ENCODE measurements around the gene AP3S2.
"Not testable (repeated sequence)": the region's sequence is repeated elsewhere in the genome, so short reads cannot be mapped to it uniquely, and the experiment has no call there.

The AP3S2 gene

DNA sequence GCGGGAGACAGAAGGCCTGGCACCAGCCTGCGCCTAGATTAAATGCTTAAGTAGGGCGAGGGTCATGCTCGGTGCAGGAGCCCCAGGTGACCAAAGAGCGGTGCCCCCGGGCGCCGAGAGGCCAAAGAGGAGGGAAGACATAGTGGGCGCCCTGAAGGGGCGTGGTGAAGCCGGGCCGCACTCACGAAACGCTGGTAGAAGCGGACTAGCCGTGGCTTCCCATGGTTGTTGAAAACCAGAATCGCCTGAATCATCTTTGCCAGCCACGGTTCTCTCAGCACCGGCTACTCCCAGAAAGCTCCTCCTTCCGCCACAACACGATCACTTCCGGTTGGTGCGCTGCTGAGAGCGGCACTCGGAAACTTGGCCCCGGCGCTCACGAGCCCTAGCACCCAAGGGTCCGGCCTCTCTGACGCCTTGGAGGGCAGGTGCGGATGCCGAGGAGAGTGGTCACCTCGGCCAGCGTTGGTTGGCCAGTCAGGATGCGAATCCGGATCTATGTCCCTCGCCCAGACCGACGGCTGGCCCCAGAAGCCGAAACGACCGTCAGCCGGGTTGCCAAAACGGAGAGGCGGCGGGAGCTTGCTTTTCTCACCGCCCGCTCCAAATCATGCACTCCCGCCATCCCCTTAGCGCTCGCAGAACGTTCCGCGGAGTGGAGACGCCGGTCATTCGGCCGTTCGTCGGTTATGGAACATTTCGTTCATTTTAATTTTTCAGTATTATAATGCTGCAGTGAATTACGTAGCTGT lies at the start of gene AP3S2:
TSS of gene AP3S2 (minus strand) at position 299 of the 752 bp plus-strand sequence. CDS start at position 254, 45 bp downstream.
- peak; percentile 74 for DNase-seq

DNA sequence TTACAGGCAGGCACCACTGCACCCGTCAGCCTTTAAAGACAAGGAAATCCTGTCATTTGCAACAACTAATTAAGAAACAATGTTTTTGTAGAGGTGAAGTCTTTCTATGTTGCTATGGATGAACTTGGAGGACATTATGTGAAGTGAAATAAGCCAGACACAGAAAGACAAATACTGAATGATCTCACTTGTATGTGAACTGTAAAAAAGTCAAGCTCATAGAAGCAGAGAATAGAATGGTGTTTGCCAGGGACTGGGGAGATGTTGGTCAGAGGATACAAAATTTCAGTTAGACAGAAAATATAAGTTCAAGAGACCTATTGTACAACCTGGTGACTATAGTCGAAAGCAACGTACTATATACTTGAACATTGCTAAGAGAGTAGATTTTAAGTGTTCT lies 46.1 kb upstream of the AP3S2 start:
- no peak for DNase-seq

DNA sequence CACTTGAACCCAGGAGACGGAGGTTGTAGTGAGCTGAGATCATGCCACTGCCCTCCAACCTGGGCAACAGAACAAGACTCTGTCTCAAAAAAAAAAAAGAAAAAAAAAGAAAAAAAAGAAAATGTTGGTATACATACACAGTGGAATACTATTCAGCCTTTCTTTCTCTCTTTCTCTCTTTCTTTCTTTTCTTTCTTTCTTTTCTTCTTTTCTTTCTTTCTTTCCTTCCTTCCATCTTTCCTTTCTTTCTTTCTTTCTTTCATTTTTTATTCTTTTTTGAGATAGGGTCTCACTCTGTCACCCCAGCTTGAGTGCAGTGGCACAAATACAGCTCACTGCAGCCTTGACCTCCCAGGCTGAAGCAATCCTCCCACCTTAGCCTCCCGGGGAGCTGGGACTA lies 45.6 kb upstream of the AP3S2 start:
- DNase-seq: not testable (repeated sequence)

DNA sequence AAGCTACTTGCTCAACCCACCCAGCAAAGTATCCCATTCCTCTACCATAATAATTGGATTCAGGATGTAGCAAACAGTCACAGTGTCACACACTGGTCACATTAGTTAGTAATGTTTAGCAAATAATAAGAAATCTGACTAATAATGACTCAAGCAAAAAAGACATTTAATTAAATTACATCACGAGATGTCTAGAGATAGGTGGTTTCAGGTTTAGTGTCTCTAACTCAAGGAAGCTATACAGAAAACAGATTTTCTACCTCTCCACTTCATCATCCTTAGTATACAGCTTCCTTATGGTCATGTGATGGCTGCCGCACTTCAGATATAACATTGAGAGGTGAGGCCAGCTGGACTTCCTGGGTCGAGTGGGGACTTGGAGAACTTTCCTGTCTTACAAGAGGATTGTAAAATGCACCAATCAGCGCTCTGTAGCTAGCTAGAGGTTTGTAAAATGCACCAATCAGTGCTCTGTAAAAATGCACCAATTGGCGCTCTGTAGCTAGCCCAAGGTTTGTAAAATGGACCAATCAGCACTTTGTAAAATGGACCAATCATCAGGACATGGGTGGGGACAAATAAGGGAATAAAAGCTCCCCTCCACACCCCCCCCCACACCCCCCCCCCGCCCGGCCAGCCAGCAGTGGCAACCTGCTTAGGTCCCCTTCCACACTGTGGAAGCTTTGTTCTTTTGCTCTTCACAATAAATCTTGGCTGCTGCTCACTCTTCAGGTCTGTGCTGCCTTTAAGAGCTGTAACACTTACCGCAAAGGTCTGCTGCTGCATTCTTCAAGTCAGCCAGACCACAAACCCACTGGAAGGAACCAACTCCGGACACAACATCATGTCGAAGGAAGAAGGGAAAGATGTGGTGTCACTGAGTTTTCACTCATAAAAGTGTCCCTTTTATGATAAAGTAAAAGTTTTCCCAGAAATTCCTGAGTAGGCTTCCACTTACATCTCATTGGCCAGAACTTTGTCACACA lies 43.9 kb upstream of the AP3S2 start:
- DNase-seq: no peak

DNA sequence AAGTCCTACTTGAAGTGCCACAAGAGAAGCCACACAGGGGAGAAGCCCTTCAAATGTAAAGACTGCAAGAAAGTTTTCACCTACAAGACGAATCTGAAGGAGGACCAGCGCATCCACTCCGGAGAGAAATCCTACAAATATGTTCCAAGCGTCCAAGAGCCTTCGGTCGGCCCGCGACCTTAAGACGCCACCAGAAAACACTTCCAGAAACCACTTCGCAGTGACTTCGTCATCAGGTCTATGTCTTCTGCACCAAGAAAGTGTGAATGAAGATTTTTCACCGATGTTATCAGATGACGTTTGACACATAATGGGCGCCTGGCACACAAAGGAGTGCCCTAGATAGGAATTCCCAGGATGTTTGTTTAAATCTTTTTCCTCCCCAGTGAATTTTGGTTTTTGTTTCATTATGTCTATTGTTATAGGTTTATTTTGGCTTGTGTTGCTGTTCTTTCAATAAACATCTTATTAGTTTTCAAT lies 43.0 kb upstream of the AP3S2 start:
- DNase-seq: no peak

DNA sequence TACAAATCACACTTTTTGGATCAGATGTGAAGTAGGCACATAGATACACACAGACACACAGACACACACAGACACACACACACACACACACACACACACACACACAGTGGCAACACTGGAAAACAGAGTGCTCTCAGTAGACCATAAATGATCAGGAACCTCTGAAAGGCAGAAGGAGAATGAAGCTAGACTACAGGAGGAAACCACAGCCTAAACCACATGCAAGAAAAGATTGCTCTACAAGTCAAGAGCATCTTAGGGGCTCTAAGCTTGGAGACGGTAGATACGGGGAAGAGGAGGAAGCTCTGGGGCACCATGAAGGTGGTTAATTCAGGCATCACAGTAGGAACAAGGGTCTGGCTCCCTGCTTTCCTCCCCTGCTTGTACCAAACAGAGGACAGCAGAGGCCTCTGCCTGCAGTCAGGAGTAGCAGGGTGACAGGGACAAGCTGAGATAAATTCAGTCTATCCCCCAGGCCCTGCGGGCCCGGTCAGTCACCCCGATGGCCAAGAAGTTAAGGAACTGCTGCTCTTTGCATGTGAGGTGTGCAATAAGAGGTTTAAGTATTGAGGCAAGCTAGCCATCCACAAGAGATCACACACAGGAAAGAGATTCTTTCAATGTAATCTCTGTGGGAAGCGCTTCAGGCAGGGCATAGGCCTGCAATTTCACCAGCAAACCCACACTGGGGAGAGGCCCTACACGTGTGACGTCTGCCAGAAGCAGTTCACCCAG lies 42.4 kb upstream of the AP3S2 start:
- DNase-seq: no peak

DNA sequence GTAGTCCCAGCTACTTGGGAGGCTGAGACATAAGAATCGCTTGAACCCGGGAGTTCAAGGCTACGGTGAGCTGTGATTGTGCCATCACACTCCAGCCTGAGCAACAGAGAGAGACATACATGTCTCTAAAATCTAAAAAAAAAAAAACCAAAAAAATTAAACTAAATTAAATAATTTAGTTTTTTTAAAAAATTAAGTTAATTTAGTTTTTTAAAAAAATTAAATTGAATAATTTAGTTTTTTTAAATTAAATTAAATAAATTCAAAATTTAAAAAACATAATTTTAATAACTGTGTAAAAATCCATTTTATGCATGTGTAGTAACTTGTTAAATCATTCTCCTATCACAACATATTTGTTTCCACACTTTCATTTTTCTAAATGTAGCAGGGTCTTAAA lies 39.1 kb upstream of the AP3S2 start:
- DNase-seq: no peak

DNA sequence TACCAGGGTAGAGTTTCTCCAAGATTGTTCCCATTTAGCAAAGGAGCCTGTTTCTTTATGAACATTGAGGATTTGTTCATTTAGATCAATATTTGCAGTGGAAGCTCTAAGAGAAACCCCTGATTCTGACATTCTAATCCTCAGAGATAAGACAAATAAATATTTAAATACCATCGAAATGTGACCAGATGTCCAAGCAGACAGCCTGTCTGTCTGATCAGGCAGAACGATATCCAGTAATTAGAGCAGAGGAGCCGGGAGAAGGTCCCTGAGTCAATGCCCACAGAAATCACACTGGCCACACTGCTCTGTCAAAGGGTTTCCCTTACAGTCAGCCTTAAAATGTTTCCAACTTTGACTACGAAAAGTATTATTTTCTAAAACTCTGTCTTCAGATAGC lies 34.6 kb upstream of the AP3S2 start:
- no peak for DNase-seq

DNA sequence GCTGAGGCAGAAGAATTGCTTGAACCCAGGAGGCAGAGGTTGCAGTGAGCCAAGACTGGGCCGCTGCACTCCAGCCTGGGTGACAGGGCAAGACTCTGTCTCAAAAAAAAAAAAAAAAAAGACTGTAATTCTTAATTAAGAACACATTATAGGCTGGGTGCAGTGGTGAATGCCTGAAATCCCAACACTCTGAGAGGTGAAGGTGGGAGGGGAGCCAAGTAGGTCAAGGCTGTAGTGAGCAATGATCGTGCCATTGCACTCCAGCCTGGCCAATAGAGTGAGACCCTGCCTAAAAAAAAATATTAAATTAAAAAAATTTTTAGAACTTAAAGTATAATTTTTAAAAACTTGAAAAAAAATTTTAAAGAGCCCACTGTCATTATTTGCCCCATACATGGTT lies 32.4 kb upstream of the AP3S2 start:
- no peak for DNase-seq

DNA sequence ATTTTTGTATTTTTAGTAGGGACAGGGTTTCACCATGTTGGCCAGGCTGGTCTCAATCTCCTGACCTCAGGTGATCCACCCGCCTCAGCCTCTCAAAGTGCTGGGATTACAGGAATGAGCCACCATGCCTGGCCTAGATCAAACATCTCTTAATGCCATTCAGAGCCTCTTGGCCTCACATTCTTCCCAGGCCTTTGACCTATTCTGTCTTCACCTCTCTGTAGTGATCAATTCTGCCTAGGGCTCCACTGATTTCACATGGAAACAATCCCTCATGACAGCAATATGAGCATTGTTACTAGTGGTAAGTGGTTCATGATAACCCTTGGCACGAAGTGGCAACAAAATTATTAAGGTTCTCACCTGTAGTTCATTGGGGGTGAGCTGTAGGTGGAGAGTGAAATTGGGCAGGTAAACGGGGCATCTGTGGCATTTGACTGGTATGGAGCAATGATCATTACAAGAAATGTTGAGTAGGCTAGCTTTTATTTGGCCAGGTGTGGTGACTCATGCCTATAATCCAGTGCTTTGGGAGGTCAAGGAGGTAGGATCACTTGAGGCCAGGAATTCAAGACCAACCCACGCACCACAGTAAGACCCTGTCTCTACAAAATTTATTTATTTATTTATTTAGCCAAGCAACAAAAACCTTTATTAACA lies 23.8 kb upstream of the AP3S2 start:
- DNase-seq: no peak

DNA sequence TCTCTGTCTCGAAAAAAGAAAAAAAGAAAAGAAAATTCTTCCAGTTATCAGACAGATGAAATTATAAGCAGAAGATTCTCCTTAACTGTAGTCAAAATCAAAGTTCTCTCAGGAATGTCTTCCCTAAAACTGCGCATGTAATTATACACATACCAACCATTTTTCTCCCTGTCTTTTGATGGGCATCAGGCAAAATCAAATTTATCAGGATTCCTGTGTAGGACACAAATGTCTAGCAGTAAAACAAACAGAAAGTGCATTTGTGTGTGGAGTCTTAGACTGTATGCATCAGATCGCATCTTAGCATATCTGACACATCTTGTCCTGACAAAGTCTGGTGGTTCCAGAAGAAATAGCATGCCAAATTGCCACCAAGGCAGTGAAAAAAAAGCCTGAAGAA lies 22.9 kb upstream of the AP3S2 start:
- no peak for DNase-seq

DNA sequence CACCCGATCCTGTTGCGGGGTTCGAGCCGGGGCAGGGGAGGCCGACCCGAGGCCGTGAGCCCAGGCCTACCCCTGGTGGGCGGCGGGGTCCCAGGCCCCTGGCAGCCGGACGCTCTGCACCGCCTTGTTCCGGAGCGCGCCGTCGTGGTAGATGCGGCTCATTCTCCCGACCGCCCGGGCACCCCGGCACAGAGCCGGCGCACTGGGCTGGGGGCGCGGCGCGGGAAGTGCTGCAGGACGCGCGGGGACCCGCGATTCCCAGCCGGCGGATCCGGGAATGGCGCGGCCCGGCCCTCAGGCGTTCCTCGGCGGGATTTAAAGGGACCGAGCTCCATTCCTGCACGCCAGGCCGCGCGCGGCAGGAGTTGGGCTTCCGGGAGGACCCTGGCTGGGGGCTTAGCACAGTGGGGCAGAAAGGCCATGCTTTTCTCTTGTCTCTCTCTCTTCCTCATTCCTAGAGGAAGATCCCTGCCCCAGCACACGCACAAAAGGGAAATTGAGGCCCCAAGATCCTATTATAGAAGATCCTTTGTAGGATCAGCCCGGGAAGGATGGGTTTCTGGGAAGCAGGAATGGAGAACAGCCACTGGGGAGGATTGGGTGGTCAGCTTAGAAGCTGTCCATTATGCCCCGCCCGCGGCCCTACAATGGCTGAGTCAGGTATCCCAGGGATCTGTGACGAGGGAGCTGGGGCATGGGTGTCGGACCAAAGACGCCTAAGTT lies 19.0 kb upstream of the AP3S2 start, which contains the start of gene ARPIN:
TSS of gene ARPIN (minus strand) at position 279 of the 723 bp plus-strand sequence. CDS start at position 162, 117 bp downstream.
- DNase-seq: no peak

DNA sequence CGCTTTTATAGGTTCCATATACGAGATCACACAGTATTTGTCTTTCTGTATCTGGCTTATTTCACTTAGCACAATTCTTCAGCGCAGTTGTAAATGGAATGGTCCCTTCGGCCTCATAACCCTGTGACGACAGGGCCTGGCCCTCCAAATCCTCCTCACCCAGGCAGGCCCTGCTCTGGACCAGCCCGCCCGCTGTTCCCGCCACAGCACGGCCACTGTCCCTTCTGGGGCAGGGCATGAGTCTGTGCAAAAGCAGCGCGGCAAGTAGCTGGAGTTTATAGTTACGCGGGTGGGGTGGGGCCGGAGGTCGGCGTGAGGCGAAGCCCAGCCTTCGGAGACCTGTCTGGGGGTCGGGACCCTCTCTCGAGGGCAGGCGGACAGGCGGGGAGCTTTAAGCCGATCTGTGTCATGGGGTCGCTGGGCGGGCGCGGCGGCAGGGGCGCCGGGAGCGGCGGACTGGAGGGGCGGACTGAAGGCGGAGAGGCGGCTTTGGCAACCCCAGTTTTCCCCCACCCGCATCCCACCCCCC lies 18.4 kb upstream of the AP3S2 start:
- DNase-seq: no peak

DNA sequence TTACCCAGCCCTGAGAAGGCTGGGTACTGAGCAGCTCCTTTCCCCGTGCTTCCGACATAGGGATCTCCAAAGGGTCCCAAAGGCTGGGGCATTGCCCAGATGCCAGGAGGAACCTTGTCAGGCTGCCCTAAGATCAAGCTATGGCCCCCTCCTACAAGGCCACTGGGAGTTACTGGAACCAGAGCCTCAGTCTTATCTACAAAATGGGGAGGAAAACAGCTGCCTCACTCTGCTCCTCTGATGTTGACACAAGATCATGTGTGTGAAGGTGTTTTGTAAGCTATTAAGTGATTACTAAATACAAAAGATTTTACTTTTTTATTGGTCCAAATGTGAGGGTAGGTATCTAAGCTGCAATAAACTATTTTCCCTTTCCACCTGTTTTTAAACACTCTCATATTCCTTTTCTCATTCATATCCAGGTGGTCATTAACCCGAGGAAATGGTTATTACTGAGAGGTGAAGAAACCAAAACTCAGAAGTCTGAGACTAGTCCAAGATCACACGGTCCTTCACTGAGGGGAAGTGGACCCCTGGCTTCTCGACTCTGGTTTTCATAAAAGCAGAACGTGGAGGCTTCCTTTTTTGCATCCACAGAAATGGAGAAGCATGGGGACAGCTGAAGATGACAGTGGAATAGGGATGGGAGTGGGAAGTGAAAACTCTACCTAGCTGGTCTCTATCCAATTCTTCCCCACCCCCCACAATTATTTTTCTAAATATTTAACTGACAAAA lies 17.3 kb upstream of the AP3S2 start:
- DNase-seq: no peak

DNA sequence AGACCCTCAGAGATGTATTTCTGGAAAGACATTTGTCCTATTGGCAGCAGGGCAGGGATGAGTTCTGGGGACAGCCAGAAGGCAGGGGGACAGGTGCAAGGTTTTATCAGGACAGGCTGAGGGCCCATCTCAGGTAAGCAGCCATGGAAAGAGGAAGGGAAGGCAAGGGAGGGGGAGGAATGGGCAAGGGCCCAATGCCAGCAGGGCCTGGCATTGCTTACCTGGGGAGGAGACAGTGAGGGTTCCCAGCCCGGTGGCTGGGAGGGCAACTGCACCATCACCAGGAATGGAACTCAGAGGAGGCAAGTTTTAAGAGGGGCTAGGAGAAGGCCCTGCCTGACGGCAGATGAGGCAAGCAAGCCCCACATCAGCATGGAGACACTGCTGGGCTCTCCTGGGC lies 15.8 kb upstream of the AP3S2 start:
- no peak for DNase-seq

DNA sequence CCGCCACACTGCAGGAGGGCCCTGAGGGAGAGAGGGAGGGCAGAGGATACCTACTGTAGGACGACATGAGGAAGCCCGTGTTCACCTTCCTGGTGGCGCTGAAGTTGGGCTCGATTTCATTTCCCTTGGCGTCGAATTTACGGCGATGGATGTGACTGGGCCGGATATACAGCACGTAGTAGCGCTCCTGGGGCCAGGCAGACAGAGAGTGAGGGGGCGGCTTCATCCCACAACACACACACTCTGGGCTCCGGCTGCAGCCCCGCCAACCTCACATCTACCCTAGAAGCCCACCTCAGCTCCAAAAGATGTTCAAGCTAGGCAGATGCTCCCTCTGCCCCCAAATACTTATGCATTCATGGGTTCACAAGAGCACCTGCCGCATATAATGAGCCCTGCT lies 14.4 kb upstream of the AP3S2 start:
- DNase-seq: no peak

DNA sequence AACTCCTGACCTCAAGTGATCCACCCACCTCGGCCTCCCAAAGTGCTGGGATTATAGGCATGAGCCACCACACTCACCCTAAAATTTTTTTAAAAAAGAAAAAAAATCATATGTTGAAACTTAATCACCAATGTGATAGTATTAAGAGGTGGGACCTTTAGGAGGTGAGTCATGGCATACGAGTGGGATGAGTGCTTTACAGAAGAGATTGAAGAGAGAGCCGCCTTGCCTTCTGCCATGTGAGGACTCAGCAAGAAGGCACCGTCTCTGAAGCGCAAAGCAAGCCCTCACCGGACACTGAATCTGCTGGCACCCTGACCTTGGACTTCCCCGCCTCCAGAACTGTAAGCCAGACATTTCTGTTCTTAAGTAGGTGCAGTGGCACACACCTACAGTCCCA lies 13.5 kb upstream of the AP3S2 start:
- no peak for DNase-seq

DNA sequence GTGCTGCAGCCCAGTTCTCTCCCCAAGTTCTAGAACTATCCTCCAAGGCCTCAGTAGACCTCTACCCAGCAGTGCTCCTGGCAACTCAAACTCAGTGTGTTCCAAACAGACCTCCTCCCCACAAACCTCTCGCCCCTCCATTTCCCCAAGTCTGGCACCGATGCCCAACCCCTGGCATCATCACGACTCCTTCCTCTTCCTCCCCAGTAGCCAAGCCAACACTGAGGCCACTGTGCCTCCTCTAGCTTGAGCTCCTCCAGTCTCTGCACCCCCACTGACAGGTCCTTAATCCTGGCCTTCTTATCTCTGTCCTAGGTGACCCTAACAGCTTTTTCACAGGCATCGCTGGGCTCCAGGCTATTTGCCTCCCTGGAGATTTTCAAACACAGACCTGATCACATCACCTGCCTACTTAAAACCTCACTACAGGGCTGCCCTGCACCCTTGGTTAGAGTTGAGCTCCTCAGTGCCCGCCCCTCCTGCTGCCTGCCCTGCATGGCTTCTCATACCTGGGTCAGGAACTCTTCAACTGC lies 12.1 kb upstream of the AP3S2 start:
- DNase-seq: no peak

DNA sequence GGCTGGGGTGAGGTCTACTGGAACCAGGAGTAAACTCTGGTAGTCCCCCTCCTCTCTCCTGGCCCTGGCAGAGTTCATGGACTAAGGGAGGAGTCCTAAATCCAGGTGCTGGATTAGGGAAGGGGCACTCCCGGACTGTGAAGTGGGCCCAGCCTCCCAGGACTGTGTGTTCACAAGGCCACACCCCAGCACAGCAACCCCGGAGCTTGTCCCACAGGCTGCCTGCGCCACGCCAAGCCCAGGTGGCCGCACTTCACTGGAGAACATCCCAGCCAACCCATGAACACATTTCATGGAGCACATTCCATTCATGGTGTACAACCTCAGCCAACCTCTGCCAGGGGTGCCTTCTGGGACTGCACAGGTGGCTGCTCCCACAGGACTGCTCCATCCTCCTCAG lies 10.7 kb upstream of the AP3S2 start:
- DNase-seq: no peak

DNA sequence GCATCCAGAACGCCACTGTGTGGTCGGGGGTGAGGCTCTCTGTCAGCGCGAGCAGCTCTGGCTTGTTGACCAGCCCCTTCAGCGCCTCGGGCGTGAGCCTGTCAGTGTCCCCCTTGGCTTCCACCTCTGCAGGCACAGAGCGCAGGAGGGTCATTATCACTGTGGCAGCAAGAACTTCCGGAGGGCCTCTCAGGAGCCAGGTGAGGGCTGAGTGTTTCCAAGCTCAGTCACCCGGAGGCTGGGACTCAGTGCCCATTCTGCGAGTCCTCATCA lies 10.0 kb upstream of the AP3S2 start:
- DNase-seq: no peak
